SKM-1 treated with dmso at 0.1 percent for 144 hours (cell line): ENCODE data around the gene NELFCD.
"Not testable (repeated sequence)": the region's sequence is repeated elsewhere in the genome, so short reads cannot be mapped to it uniquely, and the experiment has no call there.

ENCODE experiments used
- DNase-seq: peaks from one replicate; lab custom pipeline; 2025; ENCODE audit not compliant: unreplicated experiment; lab: John Stamatoyannopoulos, UW

The NELFCD gene

DNA sequence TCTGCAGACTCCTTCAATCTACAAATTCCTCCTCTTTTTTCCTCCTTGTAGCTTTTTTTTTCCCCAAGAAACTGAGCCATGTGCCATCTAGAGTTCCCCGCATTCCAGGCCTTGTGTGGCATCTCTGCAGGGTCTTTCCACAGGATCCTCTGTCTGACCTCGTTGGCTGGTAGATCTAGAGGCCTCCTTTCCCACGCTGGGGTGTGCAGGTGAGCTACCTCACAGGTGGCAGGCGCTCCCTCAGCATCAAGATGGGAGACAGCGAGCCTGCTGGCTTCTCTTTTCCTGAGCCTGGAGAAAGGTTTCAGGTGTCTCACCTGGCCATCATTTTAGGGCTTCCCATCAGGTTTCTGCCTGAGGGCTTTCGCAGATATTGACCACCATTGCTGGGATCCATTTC, 9.6 kb upstream of the NELFCD start:
- no peak for DNase-seq

- DNase-seq: no peak
Observed at GRCh38 chr20:58973179-58973578, 7.9 kb upstream of the NELFCD start.

DNA sequence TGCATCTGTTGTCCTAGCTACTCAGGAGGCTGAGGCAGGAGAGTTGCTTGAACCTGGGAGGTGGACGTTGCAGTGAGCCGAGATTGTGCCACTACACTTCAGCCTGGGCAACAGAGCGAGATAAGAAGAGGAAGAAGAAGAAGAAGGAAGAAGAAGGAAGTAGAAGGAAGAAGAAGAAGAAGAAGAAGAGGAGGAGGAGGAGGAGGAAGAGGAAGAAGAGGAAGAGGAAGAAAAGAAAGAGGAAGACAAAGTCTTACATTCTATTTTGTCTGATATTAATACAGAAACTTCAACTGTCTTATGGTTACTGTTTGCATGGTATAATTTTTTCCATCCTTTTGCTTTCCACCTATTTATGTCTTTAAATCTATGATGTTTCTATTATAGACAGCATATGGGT, 7.2 kb upstream of the NELFCD start:
- DNase-seq: peak; percentile 65

GRCh38 chr20:58975353-58975752, 5.7 kb upstream of the NELFCD start:
- DNase-seq: no peak

DNA sequence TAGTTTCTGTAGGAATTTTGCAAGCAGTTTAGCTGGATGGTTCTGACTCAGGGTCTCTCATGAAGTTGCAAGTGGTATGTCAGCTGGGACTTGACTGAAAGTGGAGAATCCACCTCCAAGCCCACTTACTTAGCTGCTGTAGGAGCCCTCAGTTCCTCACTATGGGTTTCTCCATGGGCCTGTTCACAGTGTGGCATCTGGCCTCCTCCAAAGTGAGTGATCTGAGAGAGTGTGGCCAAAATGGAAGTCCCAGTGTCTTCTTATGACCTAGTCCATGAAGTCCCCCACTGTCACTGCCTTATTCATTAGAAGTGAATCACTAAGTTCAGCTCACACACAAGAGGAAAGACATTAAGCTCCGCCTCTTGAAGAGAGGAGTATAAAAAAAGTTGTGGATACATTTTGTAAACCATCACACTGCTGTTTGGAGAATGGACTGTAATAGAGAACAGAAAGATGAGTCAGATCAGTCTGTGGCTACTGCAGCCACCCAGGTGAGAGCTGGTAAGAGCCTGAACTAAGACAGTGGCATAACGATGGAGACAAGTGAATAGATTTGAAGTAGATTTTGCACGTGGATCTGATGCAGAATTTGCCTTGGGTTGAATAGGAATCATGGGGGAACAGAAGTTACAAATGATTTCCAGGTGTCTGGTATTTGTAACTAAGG, 4.9 kb upstream of the NELFCD start:
- DNase-seq: no peak

DNA sequence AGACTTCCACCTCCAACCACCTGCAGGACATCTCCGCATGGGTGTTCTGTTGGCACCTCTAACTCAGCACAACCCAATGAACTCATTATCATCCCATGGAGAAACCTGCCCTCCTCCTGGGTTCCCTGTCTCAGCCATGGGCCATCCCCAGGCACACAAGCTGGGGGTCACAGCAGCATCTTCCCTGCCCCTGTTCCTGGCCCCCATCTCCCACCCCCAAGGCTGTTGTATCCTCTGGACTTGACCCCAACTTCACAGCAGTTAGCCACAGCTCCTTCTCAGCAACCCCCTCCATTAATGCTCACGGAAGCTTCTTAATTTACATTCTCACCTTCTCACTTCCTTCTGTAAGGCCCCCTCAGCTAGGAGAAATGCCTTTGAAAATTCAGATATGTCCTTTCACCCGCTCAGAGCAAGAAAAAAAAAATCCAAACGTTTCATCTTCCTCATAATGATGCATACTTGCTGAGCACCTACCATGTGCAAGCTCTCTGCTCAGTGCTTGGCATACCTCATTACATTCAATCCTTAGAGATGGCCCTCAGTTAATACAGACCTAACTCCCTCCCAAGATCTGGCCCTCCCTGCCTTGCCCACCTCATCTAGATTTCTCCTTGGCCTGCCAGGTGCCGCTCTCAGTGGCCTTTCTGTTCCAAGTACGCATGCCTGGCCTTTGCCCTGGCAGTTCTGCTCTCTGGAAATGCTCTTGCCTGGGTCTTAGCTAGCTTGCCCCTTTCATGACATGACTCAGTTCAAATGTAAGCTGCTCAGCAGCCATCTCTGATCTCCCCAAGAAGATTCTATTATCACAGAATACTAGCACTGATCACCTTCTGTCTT, 2.5 kb upstream of the NELFCD start:
- no peak for DNase-seq

DNA sequence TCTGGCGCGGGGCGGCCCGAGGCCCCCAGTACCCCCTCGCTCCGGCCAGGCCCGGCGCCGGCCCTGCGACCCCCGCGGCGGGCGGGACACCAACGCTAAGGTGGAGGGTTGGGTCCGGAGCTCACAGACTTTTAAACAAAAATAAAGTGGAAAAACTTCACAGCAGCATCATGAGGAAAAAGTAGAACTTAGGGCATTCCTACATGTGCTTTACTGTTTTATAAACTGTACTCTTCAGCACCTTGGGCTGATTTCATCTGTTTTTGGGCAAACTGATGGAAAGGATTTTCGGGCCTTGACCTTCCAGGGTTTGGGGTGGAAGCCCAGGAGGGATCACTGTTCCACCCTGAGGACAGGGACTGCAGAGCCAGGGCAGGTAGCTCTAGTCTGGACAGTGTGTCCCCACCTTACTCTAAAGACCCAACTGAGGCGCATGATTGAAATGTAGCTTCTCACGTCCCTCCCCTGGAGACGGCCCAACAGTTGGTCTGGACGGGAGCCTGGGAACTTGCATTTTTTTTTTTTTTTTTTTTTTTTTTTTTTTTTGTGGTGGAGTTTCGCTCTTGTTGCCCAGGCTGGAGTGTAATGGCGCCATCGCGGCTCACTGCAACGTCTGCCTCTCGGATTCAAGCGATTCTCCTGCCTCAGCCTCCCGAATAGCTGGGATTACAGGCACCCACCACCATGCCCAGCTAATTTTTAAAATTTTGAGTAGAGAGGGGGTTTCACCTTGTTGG, 740 bp downstream of the NELFCD start:
- no peak for DNase-seq

- DNase-seq: no peak
Observed at GRCh38 chr20:58982406-58983114, 1.5 kb downstream of the NELFCD start.

DNA sequence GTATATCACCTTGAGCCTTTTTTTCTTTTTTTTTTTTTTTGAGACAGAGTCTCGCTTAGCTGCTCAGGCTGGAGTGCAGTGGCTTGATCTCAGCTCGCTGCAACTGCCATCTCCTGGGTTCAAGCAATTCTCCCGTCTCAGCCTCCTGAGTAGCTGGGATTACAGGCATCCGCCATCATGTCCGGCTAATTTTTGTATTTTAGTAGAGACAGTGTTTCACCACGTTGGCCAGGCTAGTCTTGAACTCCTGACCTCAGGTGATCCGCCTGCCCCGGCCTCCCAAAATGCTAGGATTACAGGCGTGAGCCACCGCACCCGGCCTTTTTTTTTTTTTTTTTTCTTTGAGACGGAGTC, 2.0 kb downstream of the NELFCD start:
- not testable (repeated sequence) for DNase-seq

DNA sequence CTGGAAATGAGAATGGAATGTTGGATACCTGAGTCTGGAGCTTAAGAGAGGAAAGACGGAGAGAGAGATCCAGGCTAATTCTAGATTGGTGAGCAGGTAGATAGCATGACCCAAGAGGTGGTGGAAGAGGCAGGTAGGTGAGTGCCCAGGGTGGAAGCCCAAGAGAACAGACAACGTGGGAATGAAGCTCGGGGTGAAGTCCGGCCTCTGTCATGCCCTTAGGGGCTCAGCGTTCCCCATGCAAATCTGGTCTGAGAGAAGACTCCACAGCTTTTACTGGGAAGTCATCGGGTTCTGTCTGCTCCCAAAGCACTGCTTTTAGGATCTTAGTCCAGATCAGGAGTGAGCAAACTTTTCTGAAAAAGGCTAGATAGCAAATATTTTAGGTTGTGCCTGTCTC, 3.6 kb downstream of the NELFCD start:
- DNase-seq: no peak

DNA sequence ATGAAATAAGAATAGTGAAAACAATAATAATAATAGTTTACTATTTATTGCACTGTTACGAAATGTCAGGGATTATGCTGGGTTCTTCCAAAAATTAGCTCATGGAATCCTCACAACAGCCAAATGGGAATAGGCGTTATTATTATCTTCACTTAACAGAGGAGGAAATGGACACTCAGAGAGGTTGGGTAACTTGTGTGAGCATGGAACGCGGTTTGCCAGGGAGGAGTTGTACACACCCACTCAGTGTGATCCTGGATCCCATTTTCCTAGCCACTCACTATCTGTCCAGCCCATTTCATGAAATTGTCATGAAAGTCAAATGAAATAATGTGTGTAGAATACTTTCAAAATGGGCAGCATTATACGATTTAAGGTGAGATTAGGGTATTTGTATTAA, 4.6 kb downstream of the NELFCD start:
- DNase-seq: no peak

- DNase-seq: no peak
Observed at GRCh38 chr20:58986286-58986967, 5.4 kb downstream of the NELFCD start.

GRCh38 chr20:58986968-58987517, 6.0 kb downstream of the NELFCD start:
- no peak for DNase-seq

GRCh38 chr20:58987790-58988564, 6.9 kb downstream of the NELFCD start:
- DNase-seq: no peak

DNA sequence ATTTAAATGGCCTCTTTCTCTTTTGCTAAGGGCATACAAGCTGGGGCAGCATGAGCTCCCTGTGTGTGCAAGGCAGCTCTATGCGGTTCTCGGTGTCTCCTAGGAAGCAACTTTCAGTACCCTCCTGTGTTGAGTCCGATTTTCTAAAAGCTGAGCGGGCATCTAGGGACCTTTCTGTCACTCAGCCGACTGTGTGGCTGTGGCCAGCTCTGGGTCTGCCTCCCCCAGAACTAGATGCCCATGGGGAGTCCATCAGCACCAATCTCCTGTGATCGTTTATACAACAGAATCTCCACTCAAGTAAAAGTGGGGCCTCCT, 7.5 kb downstream of the NELFCD start:
- DNase-seq: no peak

GRCh38 chr20:58989196-58989595, 8.1 kb downstream of the NELFCD start:
- no peak for DNase-seq

GRCh38 chr20:58990651-58991445, 9.8 kb downstream of the NELFCD start:
- no peak for DNase-seq

- DNase-seq: no peak
Observed at GRCh38 chr20:58991715-58992114, 10.7 kb downstream of the NELFCD start.

- no peak for DNase-seq
Observed at GRCh38 chr20:58992911-58993310, 11.9 kb downstream of the NELFCD start.
